PC-3 (cell line): ENCODE data around the gene SLC5A6. TPM values are rescaled to one million over a fixed set of nuclear protein-coding genes. Genes with fewer than 3 reads are reported as not detected.
A peak's percentile ranks its signal among the peaks of the same experiment; 100 is the strongest.

ENCODE experiments used
- ATAC-seq: fragments of 200-7000 bp; cut with Tn5 transposase; 2 replicates; pipeline ENCODE4 v1.9.1; 2020; ENCODE audit warnings: mild to moderate bottlenecking, moderate library complexity
- Bru-seq: library from RNA; stranded (reverse); fragments of 400-500 nt; gene quantifications from one replicate; lab custom pipeline; 2021; lab: Mats Ljungman, UMichigan
- BruChase-seq, 2 experiments: library from RNA; stranded (reverse); fragments of 400-500 nt; gene quantifications; one replicate each; lab custom pipeline; 2021; lab: Mats Ljungman, UMichigan
- BruUV-seq: library from RNA; stranded (reverse); fragments of 400-500 nt; replicated peaks from 2 replicates; lab custom pipeline; 2021; lab: Mats Ljungman, UMichigan
- CTCF ChIA-PET: fragments of 300-600 bp; sonication (Branson Sonifier 250); formaldehyde crosslinking; loops from one replicate; lab custom pipeline; 2022; ENCODE audit warnings: antibody characterized with exemption; lab: Charles Lee
- POLR2A ChIA-PET: fragments of 300-600 bp; sonication (Branson Sonifier 250); formaldehyde crosslinking; loops from one replicate; lab custom pipeline; 2022; ENCODE audit warnings: antibody characterized with exemption; ENCODE audit not compliant: unreplicated experiment; lab: Charles Lee
- DNase-seq: peaks from one replicate; pipeline ENCODE4 v3.0.0-alpha.2; 2015
- H2AFZ ChIP-seq: fragments of 300-600 bp; sonication (generic); 2 replicates; pipeline ENCODE4 v1.6.0; 2016; ENCODE audit warnings: antibody characterized with exemption, low read length
- H3F3A ChIP-seq: fragments of 300-600 bp; sonication (generic); one replicate; pipeline ENCODE4 v1.6.0; 2017; ENCODE audit warnings: antibody characterized with exemption, low read length, control low read depth, mild to moderate bottlenecking; ENCODE audit not compliant: unreplicated experiment
- H3K27ac ChIP-seq: fragments of 300-600 bp; sonication (generic); 2 replicates; pipeline ENCODE4 v1.5.1; 2016; ENCODE audit warnings: mild to moderate bottlenecking, low read length
- H3K27me3 ChIP-seq: fragments of 300-600 bp; sonication (generic); 2 replicates; pipeline ENCODE4 v1.6.1; 2016; ENCODE audit warnings: low read length, mixed read lengths
- H3K36me3 ChIP-seq: fragments of 300-600 bp; sonication (generic); 2 replicates; pipeline ENCODE4 v1.6.1; 2016; ENCODE audit warnings: low read depth, mixed run types, low read length, mixed read lengths
- H3K4me1 ChIP-seq: fragments of 300-600 bp; sonication (generic); 2 replicates; pipeline ENCODE4 v1.5.1; 2016; ENCODE audit warnings: low read length; ENCODE audit not compliant: insufficient read depth
- H3K4me2 ChIP-seq: fragments of 300-600 bp; sonication (generic); 2 replicates; pipeline ENCODE4 v1.6.0; 2016; ENCODE audit warnings: low read length
- H3K4me3 ChIP-seq: fragments of 300-600 bp; sonication (generic); 2 replicates; pipeline ENCODE4 v1.5.1; 2016; ENCODE audit warnings: mild to moderate bottlenecking, low read length, mixed read lengths
- H3K79me2 ChIP-seq: fragments of 300-600 bp; sonication (generic); 2 replicates; pipeline ENCODE4 v1.6.1; 2017; ENCODE audit warnings: low read length, mixed read lengths
- H3K9ac ChIP-seq: fragments of 300-600 bp; sonication (generic); 2 replicates; pipeline ENCODE4 v1.6.0; 2016; ENCODE audit warnings: mild to moderate bottlenecking, low read length
- H3K9me2 ChIP-seq: fragments of 300-600 bp; sonication (generic); replicated peaks from 2 replicates; pipeline ENCODE4 v1.6.1; 2016; ENCODE audit warnings: mixed run types, low read length, mixed read lengths
- H3K9me3 ChIP-seq: fragments of 300-600 bp; sonication (generic); 2 replicates; pipeline ENCODE4 v1.6.1; 2016; ENCODE audit warnings: low read length, mixed read lengths
- H4K20me1 ChIP-seq: fragments of 300-600 bp; sonication (generic); 2 replicates; pipeline ENCODE4 v1.6.1; 2016; ENCODE audit warnings: low read length, mixed read lengths
- EZH2 ChIP-seq: fragments of 300-600 bp; sonication (generic); IDR thresholded peaks from one replicate; pipeline ENCODE4 v1.6.1; 2017; ENCODE audit warnings: antibody characterized with exemption, mild to moderate bottlenecking, low read length; ENCODE audit not compliant: unreplicated experiment
- EZH2phosphoT487 ChIP-seq: fragments of 300-600 bp; sonication (generic); IDR thresholded peaks from 2 replicates; pipeline ENCODE4 v1.6.1; 2018; ENCODE audit warnings: mild to moderate bottlenecking, antibody characterized with exemption, low read length, borderline replicate concordance
- intact Hi-C: fragments of 100-400 bp; cut with micrococcal nuclease; formaldehyde crosslinking; loops from 2 replicates; pipeline ENCODE4 v1.9.0; 2023
- long read RNA-seq: library from polyadenylated mRNA; unstranded; transcript quantifications from one replicate; pipeline ENCODE4 v2.0.0, GENCODE V29; 2021; ENCODE audit not compliant: unreplicated experiment
- total RNA-seq: library from RNA; depleted of rRNA; stranded (reverse); fragments of >200 nt; gene quantifications from 2 replicates; pipeline ENCODE4 v1.2.3, GENCODE V29; 2014; rRNA removed
- TF ChIP-seq, protein P1 (sequence below): fragments of 300-600 bp; sonication (generic); conservative IDR thresholded peaks from 2 replicates; pipeline ENCODE4 v1.5.1; 2017; ENCODE audit warnings: antibody characterized with exemption, low read depth, mild to moderate bottlenecking, low read length

SLC5A6 gene
- total RNA-seq (46.0 and 48.1 TPM in 2 replicates), Bru-seq, nascent RNA (percentile 58 among the genes with signal in this experiment), BruChase-seq, experiment 1, labeled RNA remaining after a 6-hour chase (percentile 79 among the genes with signal in this experiment), BruChase-seq, experiment 2, labeled RNA remaining after a 2-hour chase (percentile 74 among the genes with signal in this experiment)
- long read RNA-seq, transcript SLC5A6-201 (17 exons, 3,231 nt), result major isoform, 14 of 95 reads
- long read RNA-seq, partial matches to known transcripts, result 43 of 95 reads
- long read RNA-seq, other reads (novel, unspliced or antisense), result 38 of 95 reads

GRCh38 chr2:27211943-27212625 is at the start of gene SLC5A6, which contains the start of gene ATRAID:
Gene SLC5A6 (minus strand): TSS chr2:27212268. CDS start chr2:27207650, 4,618 bp downstream.
Gene ATRAID (plus strand): TSS chr2:27212041. CDS start chr2:27212369, 328 bp downstream.
- H3F3A ChIP-seq, result no peaks in the 10 kb centered on the region
- DNase-seq (peak; percentile 89), ATAC-seq (peak; percentile 84)
- H3K9me2 ChIP-seq, result no peaks in the 10 kb centered on the region
- TF ChIP-seq EZH2, result no peak
- TF ChIP-seq, protein P1, sequence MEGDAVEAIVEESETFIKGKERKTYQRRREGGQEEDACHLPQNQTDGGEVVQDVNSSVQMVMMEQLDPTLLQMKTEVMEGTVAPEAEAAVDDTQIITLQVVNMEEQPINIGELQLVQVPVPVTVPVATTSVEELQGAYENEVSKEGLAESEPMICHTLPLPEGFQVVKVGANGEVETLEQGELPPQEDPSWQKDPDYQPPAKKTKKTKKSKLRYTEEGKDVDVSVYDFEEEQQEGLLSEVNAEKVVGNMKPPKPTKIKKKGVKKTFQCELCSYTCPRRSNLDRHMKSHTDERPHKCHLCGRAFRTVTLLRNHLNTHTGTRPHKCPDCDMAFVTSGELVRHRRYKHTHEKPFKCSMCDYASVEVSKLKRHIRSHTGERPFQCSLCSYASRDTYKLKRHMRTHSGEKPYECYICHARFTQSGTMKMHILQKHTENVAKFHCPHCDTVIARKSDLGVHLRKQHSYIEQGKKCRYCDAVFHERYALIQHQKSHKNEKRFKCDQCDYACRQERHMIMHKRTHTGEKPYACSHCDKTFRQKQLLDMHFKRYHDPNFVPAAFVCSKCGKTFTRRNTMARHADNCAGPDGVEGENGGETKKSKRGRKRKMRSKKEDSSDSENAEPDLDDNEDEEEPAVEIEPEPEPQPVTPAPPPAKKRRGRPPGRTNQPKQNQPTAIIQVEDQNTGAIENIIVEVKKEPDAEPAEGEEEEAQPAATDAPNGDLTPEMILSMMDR, result no peak
- no peak for TF ChIP-seq EZH2phosphoT487
- H3K4me3 ChIP-seq, result peak within 1 kb of the TSS; percentile 83
- ChIA-PET POLR2A (interaction anchor here (0.6 kb wide), 2 partner anchors 11 to 70 kb away, joined by 3 read pairs; partner anchors contain the start of gene TRIM54), CTCF (no interaction called here)
- no peaks in the 10 kb centered on the region for H3K27me3 ChIP-seq
- H2AFZ ChIP-seq, result peak within 1 kb of the TSS; percentile 90
- H3K4me2 ChIP-seq, result peak within 1 kb of the TSS; percentile 88
- H3K79me2 ChIP-seq, result peaks cover 32% of the 10 kb centered on the region
- peak within 1 kb of the TSS; percentile 81 for H3K27ac ChIP-seq
- H3K4me1 ChIP-seq, result peaks cover 23% of the 10 kb centered on the region
- no TSS peak for BruUV-seq
- peaks cover 7% of the 10 kb centered on the region for H3K36me3 ChIP-seq
- H4K20me1 ChIP-seq, result no peaks in the 10 kb centered on the region
- H3K9me3 ChIP-seq, result no peaks in the 10 kb centered on the region
- peak within 1 kb of the TSS; percentile 98 for H3K9ac ChIP-seq
- intact Hi-C loops, result loop anchor here (5.0 kb wide), 1 partner anchor 70 kb away; the partner anchor contains the start of gene TRIM54

DNA sequence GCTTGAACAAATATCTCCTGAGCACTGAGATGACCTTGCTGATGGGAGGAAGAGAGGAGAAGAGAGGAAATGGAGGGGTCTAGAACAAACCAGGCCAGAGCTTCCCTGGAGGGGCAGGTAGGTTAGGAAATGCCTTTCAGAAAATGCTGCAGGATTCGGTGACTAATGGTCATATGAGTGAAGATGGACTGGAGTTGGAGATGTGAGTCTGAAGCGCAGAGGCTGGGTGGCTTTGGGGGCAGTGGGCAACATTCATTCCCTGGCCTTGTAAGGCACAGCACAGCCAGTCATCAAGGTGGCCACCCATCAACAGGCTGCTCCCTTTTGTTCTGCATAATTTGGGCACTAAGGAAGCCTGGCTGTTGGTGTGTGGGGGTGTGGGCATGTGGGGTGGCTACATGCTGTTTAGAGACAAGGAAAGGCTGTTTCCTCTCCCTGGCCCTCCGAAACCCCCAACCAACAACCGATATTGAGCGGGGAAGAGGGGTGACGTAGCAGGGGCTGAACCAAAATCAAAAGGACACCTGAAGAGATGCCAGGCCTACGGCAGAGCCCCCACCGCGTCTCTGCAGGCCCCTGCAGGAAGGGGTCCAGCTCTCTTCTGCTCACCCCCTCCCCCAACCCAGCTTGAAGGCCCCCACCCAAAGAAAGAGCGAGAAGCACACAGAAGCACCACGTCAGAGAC is 49.3 kb upstream of the SLC5A6 start:
- ATAC-seq (no peak), DNase-seq (no peak)
- H3K9me2 ChIP-seq, result no peaks in the 10 kb centered on the region
- H4K20me1 ChIP-seq, result no peaks in the 10 kb centered on the region
- POLR2A ChIA-PET, result no interaction called here
- no peaks in the 10 kb centered on the region for H3K36me3 ChIP-seq
- peaks cover 22% of the 10 kb centered on the region for H3K4me1 ChIP-seq
- TF ChIP-seq, protein P1, result no peak
- no peak for TF ChIP-seq EZH2
- TF ChIP-seq EZH2phosphoT487, result no peak
- intact Hi-C loops, result no loop called here
- H3K4me3 ChIP-seq, result no peak overlapping the region
- H3K27me3 ChIP-seq, result peaks cover 54% of the 10 kb centered on the region
- no peak overlapping the region for H3K27ac ChIP-seq
- H3K79me2 ChIP-seq, result no peaks in the 10 kb centered on the region
- H3K9me3 ChIP-seq, result no peaks in the 10 kb centered on the region
- CTCF ChIA-PET, result no interaction called here
- H3K4me2 ChIP-seq, result no peak overlapping the region
- no peak overlapping the region for H2AFZ ChIP-seq
- BruUV-seq, result no TSS peak
- H3K9ac ChIP-seq, result no peak overlapping the region
- no peaks in the 10 kb centered on the region for H3F3A ChIP-seq
